HepG2 (cell line): ENCODE data around the gene MCF2L. TPM values are rescaled to one million over a fixed set of nuclear protein-coding genes. Genes with fewer than 3 reads are reported as not detected.

Source experiments
- ESRRA ChIP-seq: sonication (generic); formaldehyde crosslinking; IDR thresholded peaks from 2 replicates; pipeline ENCODE4 v1.5.1; 2020; ENCODE audit warnings: mild to moderate bottlenecking, low read depth, missing genetic modification reagents
- FLYWCH1 ChIP-seq: sonication (generic); formaldehyde crosslinking; IDR thresholded peaks from 2 replicates; pipeline ENCODE4 v1.8.1; 2023; ENCODE audit warnings: mild to moderate bottlenecking, missing genetic modification reagents
- HHEX ChIP-seq: IDR thresholded peaks from 2 replicates; pipeline ENCODE4 v1.6.1; 2016; ENCODE audit warnings: control low read depth
- NKX3-1 ChIP-seq: sonication (generic); formaldehyde crosslinking; IDR thresholded peaks from 2 replicates; pipeline ENCODE4 v1.5.0; 2020; ENCODE audit warnings: missing genetic modification reagents
- PAF1 ChIP-seq: IDR thresholded peaks from 2 replicates; pipeline ENCODE4 v1.6.1; 2016; ENCODE audit warnings: missing genetic modification reagents, missing compliant biosample characterization
- RORA ChIP-seq: sonication (generic); formaldehyde crosslinking; IDR thresholded peaks from 2 replicates; pipeline ENCODE4 v1.5.0; 2020; ENCODE audit warnings: mild to moderate bottlenecking, missing genetic modification reagents, moderate library complexity
- SAFB2 ChIP-seq: sonication (generic); formaldehyde crosslinking; IDR thresholded peaks from 2 replicates; pipeline ENCODE4 v1.5.1; 2020; ENCODE audit warnings: missing genetic modification reagents, low read depth, mild to moderate bottlenecking, borderline replicate concordance
- SOX13 ChIP-seq, 3 experiments: fragments of 450-650 bp in 1 of 3; sonication (generic) in 1 of 3; formaldehyde crosslinking in 1 of 3; IDR thresholded peaks in 2 of 3; conservative IDR thresholded peaks in 1 of 3; 2 replicates each; pipeline versions ENCODE4 v1.5.0 to v1.6.1; 2016 to 2020; ENCODE audit warnings: antibody characterized with exemption in 1 of 3, mild to moderate bottlenecking in 1 of 3, missing compliant biosample characterization in 1 of 3, missing genetic modification reagents in 1 of 3, moderate library complexity in 1 of 3
- TGIF2 ChIP-seq: IDR thresholded peaks from 2 replicates; pipeline ENCODE4 v1.6.1; 2016; ENCODE audit warnings: control low read depth, missing compliant biosample characterization
- ZBTB3 ChIP-seq: sonication (generic); formaldehyde crosslinking; IDR thresholded peaks from 2 replicates; pipeline ENCODE4 v1.4.0; 2020; ENCODE audit warnings: low read depth, mild to moderate bottlenecking, moderate library complexity, missing genetic modification reagents, borderline replicate concordance
- ZNF101 ChIP-seq: sonication (generic); formaldehyde crosslinking; IDR thresholded peaks from 2 replicates; pipeline ENCODE4 v1.4.0; 2020; ENCODE audit warnings: mild to moderate bottlenecking, low read depth, missing genetic modification reagents, borderline replicate concordance
- ZNF180 ChIP-seq: sonication (generic); formaldehyde crosslinking; IDR thresholded peaks from 2 replicates; pipeline ENCODE4 v1.4.0; 2020; ENCODE audit warnings: low read depth, missing genetic modification reagents, borderline replicate concordance
- ZNF33A ChIP-seq: sonication (generic); formaldehyde crosslinking; IDR thresholded peaks from 2 replicates; pipeline ENCODE4 v1.5.1; 2020; ENCODE audit warnings: missing genetic modification reagents, mild to moderate bottlenecking, moderate library complexity, borderline replicate concordance
- ZNF350 ChIP-seq: sonication (generic); formaldehyde crosslinking; IDR thresholded peaks from 2 replicates; pipeline ENCODE4 v1.4.0; 2020; ENCODE audit warnings: mild to moderate bottlenecking, low read depth, missing genetic modification reagents, borderline replicate concordance
- ZNF644 ChIP-seq: IDR thresholded peaks from 2 replicates; pipeline ENCODE4 v1.6.1; 2016; ENCODE audit warnings: low read depth
- ZNF773 ChIP-seq: sonication (generic); formaldehyde crosslinking; IDR thresholded peaks from 2 replicates; pipeline ENCODE4 v1.4.0; 2020; ENCODE audit warnings: missing genetic modification reagents, borderline replicate concordance
- ZNF841 ChIP-seq: sonication (generic); formaldehyde crosslinking; IDR thresholded peaks from 2 replicates; pipeline ENCODE4 v1.8.1; 2023; ENCODE audit warnings: missing genetic modification reagents, borderline replicate concordance
- polyA plus RNA-seq, 8 experiments: library from polyadenylated mRNA; depleted of rRNA in 3 of 8; stranded (reverse) in 7 of 8; unstranded in 1 of 8; fragments of >200 nt; fragmentation: Illumina TruSeq in 4 of 8; extraction: Trizol in 4 of 8; gene quantifications; 2 replicates each; pipeline versions ENCODE4 v1.2.1 to v1.2.3, GENCODE V29; 2011 to 2016; ENCODE audit warnings: low read depth in 4 of 8, missing spikeins in 1 of 8, mixed read lengths in 1 of 8; ENCODE audit not compliant: insufficient read depth in 1 of 8
- total RNA-seq, 5 experiments: library from RNA; depleted of rRNA; stranded (reverse); fragments of >200 nt; fragmentation: Illumina TruSeq; extraction: Trizol; gene quantifications; 2 replicates each; pipeline ENCODE4 v1.2.3, GENCODE V29; 2016; ENCODE audit warnings: low read depth in 1 of 5
- TF ChIP-seq, protein P1 (sequence below): sonication (generic); formaldehyde crosslinking; IDR thresholded peaks from 2 replicates; pipeline ENCODE4 v1.5.1; 2020; ENCODE audit warnings: mild to moderate bottlenecking, missing genetic modification reagents, borderline replicate concordance
- TF ChIP-seq, protein P2 (sequence below): sonication (generic); formaldehyde crosslinking; IDR thresholded peaks from 2 replicates; pipeline ENCODE4 v1.9.0; 2021; ENCODE audit warnings: missing genetic modification reagents, mild to moderate bottlenecking, borderline replicate concordance
- TF ChIP-seq, protein P3 (sequence below): sonication (generic); formaldehyde crosslinking; conservative IDR thresholded peaks from 2 replicates; pipeline ENCODE4 v1.4.0; 2020; ENCODE audit warnings: missing genetic modification reagents

MCF2L gene
- total and polyA plus RNA-seq, 2 of the 13 experiments (the other 11 are each of a cell fraction or from before 2014, with no cell fraction given), result 19.4 to 28.4 TPM

DNA sequence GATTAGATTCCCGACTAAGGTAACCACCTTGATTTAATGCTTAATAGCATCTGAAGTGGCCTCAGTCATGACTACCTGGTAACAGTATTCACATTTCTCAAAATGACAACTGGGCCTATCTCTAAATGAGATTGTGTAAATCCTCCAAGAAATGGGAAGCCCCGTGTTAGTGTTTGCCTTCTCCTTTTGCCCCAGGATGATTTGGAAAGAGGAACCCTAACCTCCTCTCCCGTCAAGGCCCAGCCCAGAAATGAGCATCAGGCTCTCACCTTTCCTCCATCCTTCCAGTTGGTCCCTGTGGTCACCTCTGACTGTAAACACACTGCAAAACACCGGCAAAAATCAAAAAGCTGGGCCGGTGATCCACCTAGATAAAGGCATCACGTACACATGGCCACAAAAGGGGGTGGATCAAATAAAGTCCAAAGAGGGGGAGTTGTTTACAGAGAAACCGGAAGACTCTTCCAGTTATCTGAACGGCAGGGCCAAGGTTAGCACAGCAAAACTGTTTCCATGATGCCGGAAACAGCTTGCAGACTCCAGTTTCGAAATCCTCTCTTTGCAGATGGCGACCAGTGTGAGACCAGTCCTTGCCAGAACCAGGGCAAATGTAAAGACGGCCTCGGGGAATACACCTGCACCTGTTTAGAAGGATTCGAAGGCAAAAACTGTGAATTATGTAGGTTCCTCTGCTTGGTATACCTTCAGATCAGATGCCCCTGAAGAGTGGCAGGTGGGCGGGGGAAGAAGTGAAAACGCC, 170.0 kb downstream of the MCF2L start (continued):
- TF ChIP-seq, protein P1, sequence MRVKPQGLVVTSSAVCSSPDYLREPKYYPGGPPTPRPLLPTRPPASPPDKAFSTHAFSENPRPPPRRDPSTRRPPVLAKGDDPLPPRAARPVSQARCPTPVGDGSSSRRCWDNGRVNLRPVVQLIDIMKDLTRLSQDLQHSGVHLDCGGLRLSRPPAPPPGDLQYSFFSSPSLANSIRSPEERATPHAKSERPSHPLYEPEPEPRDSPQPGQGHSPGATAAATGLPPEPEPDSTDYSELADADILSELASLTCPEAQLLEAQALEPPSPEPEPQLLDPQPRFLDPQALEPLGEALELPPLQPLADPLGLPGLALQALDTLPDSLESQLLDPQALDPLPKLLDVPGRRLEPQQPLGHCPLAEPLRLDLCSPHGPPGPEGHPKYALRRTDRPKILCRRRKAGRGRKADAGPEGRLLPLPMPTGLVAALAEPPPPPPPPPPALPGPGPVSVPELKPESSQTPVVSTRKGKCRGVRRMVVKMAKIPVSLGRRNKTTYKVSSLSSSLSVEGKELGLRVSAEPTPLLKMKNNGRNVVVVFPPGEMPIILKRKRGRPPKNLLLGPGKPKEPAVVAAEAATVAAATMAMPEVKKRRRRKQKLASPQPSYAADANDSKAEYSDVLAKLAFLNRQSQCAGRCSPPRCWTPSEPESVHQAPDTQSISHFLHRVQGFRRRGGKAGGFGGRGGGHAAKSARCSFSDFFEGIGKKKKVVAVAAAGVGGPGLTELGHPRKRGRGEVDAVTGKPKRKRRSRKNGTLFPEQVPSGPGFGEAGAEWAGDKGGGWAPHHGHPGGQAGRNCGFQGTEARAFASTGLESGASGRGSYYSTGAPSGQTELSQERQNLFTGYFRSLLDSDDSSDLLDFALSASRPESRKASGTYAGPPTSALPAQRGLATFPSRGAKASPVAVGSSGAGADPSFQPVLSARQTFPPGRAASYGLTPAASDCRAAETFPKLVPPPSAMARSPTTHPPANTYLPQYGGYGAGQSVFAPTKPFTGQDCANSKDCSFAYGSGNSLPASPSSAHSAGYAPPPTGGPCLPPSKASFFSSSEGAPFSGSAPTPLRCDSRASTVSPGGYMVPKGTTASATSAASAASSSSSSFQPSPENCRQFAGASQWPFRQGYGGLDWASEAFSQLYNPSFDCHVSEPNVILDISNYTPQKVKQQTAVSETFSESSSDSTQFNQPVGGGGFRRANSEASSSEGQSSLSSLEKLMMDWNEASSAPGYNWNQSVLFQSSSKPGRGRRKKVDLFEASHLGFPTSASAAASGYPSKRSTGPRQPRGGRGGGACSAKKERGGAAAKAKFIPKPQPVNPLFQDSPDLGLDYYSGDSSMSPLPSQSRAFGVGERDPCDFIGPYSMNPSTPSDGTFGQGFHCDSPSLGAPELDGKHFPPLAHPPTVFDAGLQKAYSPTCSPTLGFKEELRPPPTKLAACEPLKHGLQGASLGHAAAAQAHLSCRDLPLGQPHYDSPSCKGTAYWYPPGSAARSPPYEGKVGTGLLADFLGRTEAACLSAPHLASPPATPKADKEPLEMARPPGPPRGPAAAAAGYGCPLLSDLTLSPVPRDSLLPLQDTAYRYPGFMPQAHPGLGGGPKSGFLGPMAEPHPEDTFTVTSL (CRISPR knock-in tag), result peak; percentile 98
- no peak for TF ChIP-seq ZNF841
- peak; percentile 89 for TF ChIP-seq ESRRA (CRISPR knock-in tag)
- TF ChIP-seq ZNF773 (CRISPR knock-in tag), result no peak
- no peak for TF ChIP-seq TGIF2 (CRISPR knock-in tag)
- TF ChIP-seq ZNF33A (CRISPR knock-in tag), result 0 out of 2 replicates have a peak, but pooled peaks have one; percentile 75
- TF ChIP-seq ZNF350 (CRISPR knock-in tag), result peak; percentile 87; the same call in 1 of the 2 replicates
- TF ChIP-seq, protein P2, sequence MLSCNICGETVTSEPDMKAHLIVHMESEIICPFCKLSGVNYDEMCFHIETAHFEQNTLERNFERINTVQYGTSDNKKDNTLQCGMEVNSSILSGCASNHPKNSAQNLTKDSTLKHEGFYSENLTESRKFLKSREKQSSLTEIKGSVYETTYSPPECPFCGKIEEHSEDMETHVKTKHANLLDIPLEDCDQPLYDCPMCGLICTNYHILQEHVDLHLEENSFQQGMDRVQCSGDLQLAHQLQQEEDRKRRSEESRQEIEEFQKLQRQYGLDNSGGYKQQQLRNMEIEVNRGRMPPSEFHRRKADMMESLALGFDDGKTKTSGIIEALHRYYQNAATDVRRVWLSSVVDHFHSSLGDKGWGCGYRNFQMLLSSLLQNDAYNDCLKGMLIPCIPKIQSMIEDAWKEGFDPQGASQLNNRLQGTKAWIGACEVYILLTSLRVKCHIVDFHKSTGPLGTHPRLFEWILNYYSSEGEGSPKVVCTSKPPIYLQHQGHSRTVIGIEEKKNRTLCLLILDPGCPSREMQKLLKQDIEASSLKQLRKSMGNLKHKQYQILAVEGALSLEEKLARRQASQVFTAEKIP (CRISPR knock-in tag), result no peak
- no peak for TF ChIP-seq RORA (CRISPR knock-in tag)
- TF ChIP-seq SOX13 (IDR thresholded peaks at IDR 0.05), result peak; percentile 87
- TF ChIP-seq SOX13 (CRISPR knock-in tag; conservative IDR thresholded peaks at IDR 0.05 in 1 of 2, IDR thresholded peaks at IDR 0.05 in 1 of 2), result peak in 1 of 2 experiments; percentile 89; a peak in 2 of 4 replicates
- TF ChIP-seq ZNF180, result no peak
- TF ChIP-seq ZBTB3, result peak; percentile 99
- TF ChIP-seq SAFB2 (CRISPR knock-in tag), result 0 out of 2 replicates have a peak, but pooled peaks have one; percentile 29
- peak; percentile 91 for TF ChIP-seq ZNF644 (CRISPR knock-in tag)
- no peak for TF ChIP-seq PAF1 (CRISPR knock-in tag)
- no peak for TF ChIP-seq FLYWCH1
- TF ChIP-seq NKX3-1 (CRISPR knock-in tag), result 0 out of 2 replicates have a peak, but pooled peaks have one; percentile 41
- no peak for TF ChIP-seq ZNF101 (CRISPR knock-in tag)
- TF ChIP-seq, protein P3, sequence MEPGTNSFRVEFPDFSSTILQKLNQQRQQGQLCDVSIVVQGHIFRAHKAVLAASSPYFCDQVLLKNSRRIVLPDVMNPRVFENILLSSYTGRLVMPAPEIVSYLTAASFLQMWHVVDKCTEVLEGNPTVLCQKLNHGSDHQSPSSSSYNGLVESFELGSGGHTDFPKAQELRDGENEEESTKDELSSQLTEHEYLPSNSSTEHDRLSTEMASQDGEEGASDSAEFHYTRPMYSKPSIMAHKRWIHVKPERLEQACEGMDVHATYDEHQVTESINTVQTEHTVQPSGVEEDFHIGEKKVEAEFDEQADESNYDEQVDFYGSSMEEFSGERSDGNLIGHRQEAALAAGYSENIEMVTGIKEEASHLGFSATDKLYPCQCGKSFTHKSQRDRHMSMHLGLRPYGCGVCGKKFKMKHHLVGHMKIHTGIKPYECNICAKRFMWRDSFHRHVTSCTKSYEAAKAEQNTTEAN (CRISPR knock-in tag), result no peak
- TF ChIP-seq HHEX (CRISPR knock-in tag), result peak; percentile 55; the same call in 1 of the 2 replicates
